BLaER1 (cell line): ENCODE data around the gene RANBP17.

Experiments
- H3K27ac ChIP-seq: shearing (Covaris generic); formaldehyde crosslinking; 2 replicates; pipeline ENCODE4 v1.8.1; 2022
- H3K27me3 ChIP-seq: shearing (Covaris generic); formaldehyde crosslinking; 2 replicates; pipeline ENCODE4 v1.8.1; 2022
- H3K36me3 ChIP-seq: shearing (Covaris generic); formaldehyde crosslinking; 2 replicates; pipeline ENCODE4 v1.8.1; 2022
- H3K4me1 ChIP-seq: shearing (Covaris generic); formaldehyde crosslinking; 2 replicates; pipeline ENCODE4 v1.8.1; 2022
- H3K4me2 ChIP-seq: shearing (Covaris generic); formaldehyde crosslinking; 2 replicates; pipeline ENCODE4 v1.8.1; 2022
- H3K4me3 ChIP-seq: shearing (Covaris generic); formaldehyde crosslinking; 2 replicates; pipeline ENCODE4 v1.8.1; 2022
- H3K9ac ChIP-seq: shearing (Covaris generic); formaldehyde crosslinking; 2 replicates; pipeline ENCODE4 v1.8.1; 2022
- H3K9me3 ChIP-seq: shearing (Covaris generic); formaldehyde crosslinking; 2 replicates; pipeline ENCODE4 v1.8.1; 2022
- H4K20me1 ChIP-seq: shearing (Covaris generic); formaldehyde crosslinking; 2 replicates; pipeline ENCODE4 v1.8.1; 2022
- Cebpa-rat ChIP-seq: shearing (Covaris generic); IDR thresholded peaks from 2 replicates; pipeline ENCODE4 v1.8.1; 2022

The RANBP17 gene

DNA sequence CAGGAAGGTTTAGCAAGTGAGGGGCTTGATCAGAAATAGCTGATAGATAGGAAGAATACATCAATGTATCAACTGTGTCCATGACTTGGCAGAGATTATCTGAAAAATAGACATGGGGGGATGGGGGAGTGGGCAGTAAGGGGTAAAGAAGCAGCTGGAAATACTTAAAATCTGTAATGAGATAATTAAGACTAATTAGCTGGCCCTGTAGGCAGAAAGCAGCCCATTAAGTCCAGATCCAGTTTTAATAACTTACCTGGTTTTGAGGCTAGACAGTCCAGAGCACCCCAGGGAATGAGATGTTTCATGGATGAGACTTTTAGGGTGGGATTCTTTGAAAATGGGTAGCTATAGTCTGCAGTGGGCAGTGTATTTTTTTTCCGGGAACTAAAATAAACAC, 330.3 kb downstream of the RANBP17 start:
- TF ChIP-seq Cebpa-rat: no peak
- Histone ChIP-seq H3K4me1 (no peaks in the 10 kb centered on the region), H4K20me1 (no peaks in the 10 kb centered on the region), H3K27ac (no peak overlapping the region), H3K4me2 (no peak overlapping the region), H3K4me3 (no peak overlapping the region), H3K9ac (no peak overlapping the region), H3K9me3 (no peaks in the 10 kb centered on the region), H3K27me3 (no peaks in the 10 kb centered on the region), H3K36me3 (no peaks in the 10 kb centered on the region)

DNA sequence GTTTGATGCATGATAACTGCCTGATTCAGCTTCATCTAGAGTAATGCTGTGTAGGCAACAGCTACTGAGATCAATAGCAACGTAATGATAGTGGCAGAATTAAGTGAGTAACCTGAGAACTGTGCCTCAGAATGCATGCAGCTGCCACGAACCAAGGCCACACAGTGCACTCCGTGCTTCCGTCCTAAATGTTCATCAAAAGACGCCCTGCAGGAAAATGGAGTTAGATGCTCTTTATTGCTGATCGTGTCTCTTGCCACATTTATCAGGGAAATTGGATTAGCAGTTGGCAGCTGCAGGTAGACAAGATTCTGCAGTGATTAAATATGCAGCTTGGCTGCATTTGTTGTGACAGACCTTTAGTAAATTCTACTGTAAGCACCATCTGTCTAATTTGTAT, 339.5 kb downstream of the RANBP17 start:
- H3K27me3 ChIP-seq: no peaks in the 10 kb centered on the region
- no peaks in the 10 kb centered on the region for H3K4me1 ChIP-seq
- no peaks in the 10 kb centered on the region for H3K9me3 ChIP-seq
- H3K36me3 ChIP-seq: no peaks in the 10 kb centered on the region
- no peak overlapping the region for H3K4me2 ChIP-seq
- no peak overlapping the region for H3K27ac ChIP-seq
- H3K4me3 ChIP-seq: no peak overlapping the region
- H3K9ac ChIP-seq: no peak overlapping the region
- no peak for TF ChIP-seq Cebpa-rat
- H4K20me1 ChIP-seq: no peaks in the 10 kb centered on the region

DNA sequence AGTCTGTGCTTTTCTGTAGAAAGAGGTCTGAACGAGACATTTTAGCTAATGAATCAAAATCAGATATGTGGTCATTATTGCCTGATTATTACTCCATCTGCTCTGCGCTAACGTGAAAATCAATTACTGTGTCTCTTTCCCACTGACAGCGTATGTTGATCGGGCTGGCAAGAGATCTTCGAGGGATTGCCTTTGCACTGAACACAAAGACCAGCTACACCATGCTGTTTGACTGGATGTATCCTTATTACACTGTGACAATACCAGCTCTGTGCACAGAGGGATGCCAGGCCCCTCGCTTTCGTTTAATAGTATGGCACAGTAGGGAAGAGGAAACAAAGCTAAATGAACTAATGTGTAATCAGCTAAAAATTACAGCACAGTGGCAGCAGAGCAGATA, 343.6 kb downstream of the RANBP17 start:
- Histone ChIP-seq H3K4me1 (no peaks in the 10 kb centered on the region), H3K4me2 (no peak overlapping the region), H3K4me3 (no peak overlapping the region), H3K27me3 (no peaks in the 10 kb centered on the region), H3K9ac (no peak overlapping the region), H3K36me3 (no peaks in the 10 kb centered on the region), H4K20me1 (no peaks in the 10 kb centered on the region), H3K9me3 (no peaks in the 10 kb centered on the region), H3K27ac (no peak overlapping the region)
- TF ChIP-seq Cebpa-rat: no peak

DNA sequence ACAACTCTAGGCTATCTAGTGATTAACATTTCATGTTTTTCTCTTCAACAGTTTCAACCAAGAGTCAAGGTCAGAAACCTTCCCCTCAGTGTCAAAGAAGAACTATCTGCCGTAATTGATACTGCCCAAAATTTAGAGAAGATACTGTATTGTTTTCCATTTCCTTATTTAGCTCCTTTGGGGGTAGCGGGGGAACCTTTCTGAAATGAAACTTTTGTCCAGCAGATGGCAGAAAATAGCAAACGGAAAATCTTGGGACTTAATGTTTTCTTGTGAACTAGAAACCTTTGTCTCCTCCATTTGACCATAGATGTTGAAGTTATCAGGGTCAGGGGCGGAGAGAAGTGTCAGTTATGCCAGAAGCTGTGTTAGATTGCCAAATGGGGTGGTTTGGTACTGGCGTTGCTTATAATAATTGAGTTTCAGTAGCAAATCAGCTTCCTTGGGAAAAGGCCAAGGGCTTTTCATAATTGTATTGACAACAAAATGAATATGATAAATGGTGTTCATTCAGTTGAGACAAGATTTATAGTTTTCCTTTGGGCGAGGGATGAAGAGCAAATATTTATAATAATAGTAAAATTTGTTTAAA, 345.5 kb downstream of the RANBP17 start:
- Histone ChIP-seq H3K4me3 (no peak overlapping the region), H3K9me3 (no peaks in the 10 kb centered on the region), H3K27me3 (no peaks in the 10 kb centered on the region), H3K27ac (no peak overlapping the region), H3K4me2 (no peak overlapping the region), H4K20me1 (no peaks in the 10 kb centered on the region), H3K36me3 (no peaks in the 10 kb centered on the region), H3K9ac (no peak overlapping the region), H3K4me1 (no peaks in the 10 kb centered on the region)
- no peak for TF ChIP-seq Cebpa-rat

GRCh38 chr5:171221916-171222315, 360.1 kb downstream of the RANBP17 start:
- Histone ChIP-seq H3K4me1 (peaks cover 8% of the 10 kb centered on the region), H3K4me2 (no peak overlapping the region), H3K27me3 (no peaks in the 10 kb centered on the region), H3K4me3 (no peak overlapping the region), H3K9ac (no peak overlapping the region), H4K20me1 (no peaks in the 10 kb centered on the region), H3K27ac (no peak overlapping the region), H3K9me3 (no peaks in the 10 kb centered on the region), H3K36me3 (no peaks in the 10 kb centered on the region)
- TF ChIP-seq Cebpa-rat: no peak

- Histone ChIP-seq H3K4me1 (peaks cover 8% of the 10 kb centered on the region), H3K4me2 (peak overlapping the region; percentile 9)
Measured at GRCh38 chr5:171223927-171224326, 362.1 kb downstream of the RANBP17 start.

GRCh38 chr5:171226096-171226754, 364.4 kb downstream of the RANBP17 start:
- no peak for TF ChIP-seq Cebpa-rat
- H3K4me3 ChIP-seq: no peak overlapping the region
- peaks cover 8% of the 10 kb centered on the region for H3K4me1 ChIP-seq
- H4K20me1 ChIP-seq: no peaks in the 10 kb centered on the region
- no peak overlapping the region for H3K27ac ChIP-seq
- H3K9ac ChIP-seq: no peak overlapping the region
- H3K27me3 ChIP-seq: no peaks in the 10 kb centered on the region
- H3K4me2 ChIP-seq: no peak overlapping the region
- no peaks in the 10 kb centered on the region for H3K9me3 ChIP-seq
- no peaks in the 10 kb centered on the region for H3K36me3 ChIP-seq

More at GRCh38 chr5:171223927-171224326, 362.1 kb downstream of the RANBP17 start:
- Histone ChIP-seq H3K9me3 (no peaks in the 10 kb centered on the region), H3K27ac (no peak overlapping the region), H3K4me3 (no peak overlapping the region), H3K27me3 (no peaks in the 10 kb centered on the region), H3K9ac (no peak overlapping the region), H4K20me1 (no peaks in the 10 kb centered on the region), H3K36me3 (no peaks in the 10 kb centered on the region)
- no peak for TF ChIP-seq Cebpa-rat

DNA sequence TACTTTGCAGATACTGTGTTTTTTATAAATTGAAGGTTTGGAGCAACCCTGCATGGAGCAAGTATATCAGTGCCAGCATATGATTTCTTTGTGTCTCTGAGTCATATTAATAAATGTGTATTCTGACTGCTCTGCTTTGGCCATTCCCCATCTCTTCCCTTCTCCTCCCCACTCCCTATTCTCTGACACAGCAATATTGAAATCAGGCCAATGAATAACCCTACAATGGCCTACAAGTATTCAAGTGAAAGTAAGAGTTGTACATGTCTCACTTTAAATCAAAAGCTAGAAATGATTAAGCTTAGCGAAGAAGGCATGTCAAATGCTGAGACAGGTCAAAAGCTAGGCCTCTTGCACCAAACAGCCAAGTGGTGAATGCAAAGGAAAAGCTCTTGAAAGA, 365.0 kb downstream of the RANBP17 start:
- Histone ChIP-seq H4K20me1 (no peaks in the 10 kb centered on the region), H3K36me3 (no peaks in the 10 kb centered on the region), H3K4me1 (peaks cover 8% of the 10 kb centered on the region), H3K9me3 (no peaks in the 10 kb centered on the region), H3K4me3 (no peak overlapping the region), H3K9ac (no peak overlapping the region), H3K27me3 (no peaks in the 10 kb centered on the region), H3K27ac (no peak overlapping the region), H3K4me2 (no peak overlapping the region)
- TF ChIP-seq Cebpa-rat: no peak

- H3K36me3 ChIP-seq: no peaks in the 10 kb centered on the region
- H3K4me3 ChIP-seq: no peak overlapping the region
- no peak overlapping the region for H3K27ac ChIP-seq
- TF ChIP-seq Cebpa-rat: no peak
- H3K27me3 ChIP-seq: no peaks in the 10 kb centered on the region
- no peaks in the 10 kb centered on the region for H3K9me3 ChIP-seq
- H3K4me2 ChIP-seq: no peak overlapping the region
- no peak overlapping the region for H3K9ac ChIP-seq
- no peaks in the 10 kb centered on the region for H3K4me1 ChIP-seq
- no peaks in the 10 kb centered on the region for H4K20me1 ChIP-seq
Measured at GRCh38 chr5:171236651-171237050, 374.8 kb downstream of the RANBP17 start.

DNA sequence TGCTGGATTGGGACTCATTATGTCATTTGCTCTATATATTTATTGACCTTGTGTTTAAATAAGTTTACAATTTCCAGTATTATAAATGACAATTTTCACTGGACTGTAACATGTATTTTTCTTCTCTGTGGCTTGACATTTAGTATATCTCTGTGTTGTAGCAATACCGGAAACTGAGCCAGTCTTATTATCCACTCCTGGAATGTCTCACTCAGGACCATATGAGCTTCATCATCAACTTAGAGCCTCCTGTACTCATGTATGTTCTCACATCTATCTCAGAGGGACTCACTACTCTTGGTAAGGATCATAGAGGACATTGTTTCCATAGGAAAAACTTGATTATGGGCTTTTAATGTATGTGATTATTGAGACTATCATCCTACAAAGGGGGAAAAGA, 380.7 kb downstream of the RANBP17 start:
- Histone ChIP-seq H3K36me3 (no peaks in the 10 kb centered on the region), H3K4me3 (no peak overlapping the region)
- TF ChIP-seq Cebpa-rat: no peak

More for the DNA sequence above, 380.7 kb downstream of the RANBP17 start:
- Histone ChIP-seq H4K20me1 (no peaks in the 10 kb centered on the region), H3K4me1 (no peaks in the 10 kb centered on the region), H3K27ac (no peak overlapping the region), H3K4me2 (no peak overlapping the region), H3K9me3 (peaks cover 7% of the 10 kb centered on the region), H3K27me3 (no peaks in the 10 kb centered on the region), H3K9ac (no peak overlapping the region)
